OCI-LY7 (cell line): ENCODE data around the gene CACNA2D4. TPM values are rescaled to one million over a fixed set of nuclear protein-coding genes. Genes with fewer than 3 reads are reported as not detected.

Experiments used
- BruUV-seq: library from RNA; stranded (reverse); fragments of 400-500 nt; replicated peaks from 2 replicates; lab custom pipeline; 2021; lab: Mats Ljungman, UMichigan
- CTCF ChIA-PET: fragments of 300-600 bp; sonication (Branson Sonifier 250); formaldehyde crosslinking; loops from one replicate; lab custom pipeline; 2022; ENCODE audit warnings: antibody characterized with exemption; ENCODE audit not compliant: unreplicated experiment; lab: Charles Lee
- POLR2A ChIA-PET: fragments of 300-600 bp; sonication (Branson Sonifier 250); formaldehyde crosslinking; loops from one replicate; lab custom pipeline; 2022; ENCODE audit warnings: antibody characterized with exemption; lab: Charles Lee
- DNase-seq: peaks from one replicate; pipeline ENCODE4 v3.0.0-alpha.2; 2015; ENCODE audit warnings: low spot score
- H2AFZ ChIP-seq: fragments of 200-600 bp; sonication (generic), shearing (Covaris generic); 2 replicates; pipeline ENCODE4 v1.6.1; 2014; ENCODE audit warnings: mild to moderate bottlenecking, antibody characterized with exemption, low read length, moderate library complexity
- H3K27ac ChIP-seq: fragments of 200-600 bp; sonication (generic); 2 replicates; pipeline ENCODE4 v1.5.1; 2014; ENCODE audit warnings: mixed run types, low read depth, mild to moderate bottlenecking, moderate library complexity, low read length, inconsistent platforms; ENCODE audit not compliant: poor library complexity, severe bottlenecking
- H3K36me3 ChIP-seq: fragments of 200-600 bp; sonication (generic); 2 replicates; pipeline ENCODE4 v1.6.1; 2014; ENCODE audit warnings: mild to moderate bottlenecking, antibody characterized with exemption, low read length, moderate library complexity, mixed read lengths; ENCODE audit not compliant: insufficient read depth
- H3K4me1 ChIP-seq: fragments of 200-600 bp; sonication (generic); 2 replicates; pipeline ENCODE4 v1.5.1; 2014; ENCODE audit warnings: mild to moderate bottlenecking, low read length; ENCODE audit not compliant: insufficient read depth, poor library complexity, severe bottlenecking
- H3K4me2 ChIP-seq: fragments of 200-600 bp; sonication (generic); 2 replicates; pipeline ENCODE4 v1.6.1; 2014; ENCODE audit warnings: mild to moderate bottlenecking, low read length
- H3K4me3 ChIP-seq: fragments of 200-600 bp; sonication (generic); 2 replicates; pipeline ENCODE4 v1.5.1; 2014; ENCODE audit warnings: mild to moderate bottlenecking, low read depth, low read length; ENCODE audit not compliant: poor library complexity, severe bottlenecking
- H3K79me2 ChIP-seq: fragments of 200-600 bp; sonication (generic); 2 replicates; pipeline ENCODE4 v1.6.1; 2016; ENCODE audit warnings: low read depth, mild to moderate bottlenecking, low read length, moderate library complexity, mixed read lengths; ENCODE audit not compliant: insufficient read depth
- H3K9me2 ChIP-seq: fragments of 200-600 bp; sonication (generic); 2 replicates; pipeline ENCODE4 v1.6.1; 2016; ENCODE audit warnings: mild to moderate bottlenecking, low read length, mixed read lengths; ENCODE audit not compliant: insufficient read depth
- H3K9me3 ChIP-seq: fragments of 200-600 bp; sonication (generic); 2 replicates; pipeline ENCODE4 v1.6.1; 2014; ENCODE audit warnings: mild to moderate bottlenecking, mixed run types, low read length, mixed read lengths
- H4K20me1 ChIP-seq: fragments of 200-600 bp; sonication (generic); 2 replicates; pipeline ENCODE4 v1.6.1; 2014; ENCODE audit warnings: mild to moderate bottlenecking, antibody characterized with exemption, low read length, moderate library complexity, mixed read lengths; ENCODE audit not compliant: insufficient read depth
- EZH2phosphoT487 ChIP-seq: fragments of 200-600 bp; sonication (generic); IDR thresholded peaks from 2 replicates; pipeline ENCODE4 v1.6.1; 2018; ENCODE audit warnings: low read depth, borderline replicate concordance, mild to moderate bottlenecking, mixed run types, antibody characterized with exemption, low read length, moderate library complexity, mixed read lengths
- intact Hi-C: fragments of 100-400 bp; cut with micrococcal nuclease; formaldehyde crosslinking; loops from one replicate; pipeline ENCODE4 v1.10.0; 2022; ENCODE audit not compliant: unreplicated experiment
- total RNA-seq, 2 experiments: library from RNA; depleted of rRNA in 1 of 2; stranded (reverse); fragments of >200 nt in 1 of 2; shearing (Covaris generic) in 1 of 2; gene quantifications; 2 replicates each; pipeline ENCODE4 v1.2.3, GENCODE V29; 2014 to 2022
- TF ChIP-seq, protein P1 (sequence below): fragments of 200-600 bp; sonication (generic); conservative IDR thresholded peaks from 2 replicates; pipeline ENCODE4 v1.5.1; 2014; ENCODE audit warnings: mild to moderate bottlenecking, antibody characterized with exemption, low read length, moderate library complexity, mixed read lengths

The CACNA2D4 gene
- total RNA-seq, 2 experiments from 2014 or later: 0.13 TPM; not detected in 1

DNA sequence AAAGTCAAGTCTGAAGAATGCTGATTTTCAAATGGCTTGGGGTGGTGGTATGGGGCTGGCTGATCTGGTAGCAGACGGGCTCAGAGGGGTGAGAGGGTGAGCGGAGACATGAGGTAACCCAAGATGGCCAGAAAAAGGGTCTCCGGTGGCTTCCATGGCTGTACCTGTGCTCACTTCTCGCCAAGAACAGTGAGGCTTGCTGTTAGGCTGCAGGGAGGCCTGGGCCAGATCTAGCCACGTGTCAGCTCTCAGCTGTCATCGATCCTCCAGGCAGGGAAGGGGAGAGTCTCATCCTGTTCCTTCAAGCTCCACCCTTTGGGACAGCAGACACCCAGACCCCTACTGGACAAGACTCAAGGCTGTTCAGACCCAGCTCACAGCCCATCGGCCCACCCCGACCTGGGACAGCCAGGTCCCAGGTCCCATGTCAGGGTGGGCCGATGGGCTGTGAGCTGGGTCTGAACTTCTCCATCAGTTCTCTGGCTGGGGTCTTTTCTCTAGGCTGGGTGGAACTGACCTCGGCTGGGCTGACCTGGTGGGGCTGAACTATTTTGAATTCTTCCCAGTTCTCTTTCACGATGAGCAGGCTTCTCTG is 89.0 kb downstream of the CACNA2D4 start:
- no peak for DNase-seq

GRCh38 chr12:1828856-1829255 is 89.6 kb downstream of the CACNA2D4 start:
- no peaks in the 10 kb centered on the region for H3K4me1 ChIP-seq
- no peaks in the 10 kb centered on the region for H4K20me1 ChIP-seq
- no peaks in the 10 kb centered on the region for H3K9me2 ChIP-seq
- H3K9me3 ChIP-seq: no peaks in the 10 kb centered on the region
- H3K36me3 ChIP-seq: no peaks in the 10 kb centered on the region
- no peak overlapping the region for H3K4me3 ChIP-seq
- ChIA-PET POLR2A (no interaction called here), CTCF (interaction anchor here (0.6 kb wide), 1 partner anchor 59 kb away, joined by 3 read pairs; no protein-coding TSS in a partner anchor)
- no peaks in the 10 kb centered on the region for H3K79me2 ChIP-seq
- intact Hi-C loops: no loop called here
- DNase-seq: no peak
- no TSS peak for BruUV-seq
- no peak overlapping the region for H3K4me2 ChIP-seq
- no peak overlapping the region for H3K27ac ChIP-seq
- no peak overlapping the region for H2AFZ ChIP-seq
- TF ChIP-seq EZH2phosphoT487: no peak
- TF ChIP-seq, protein P1, sequence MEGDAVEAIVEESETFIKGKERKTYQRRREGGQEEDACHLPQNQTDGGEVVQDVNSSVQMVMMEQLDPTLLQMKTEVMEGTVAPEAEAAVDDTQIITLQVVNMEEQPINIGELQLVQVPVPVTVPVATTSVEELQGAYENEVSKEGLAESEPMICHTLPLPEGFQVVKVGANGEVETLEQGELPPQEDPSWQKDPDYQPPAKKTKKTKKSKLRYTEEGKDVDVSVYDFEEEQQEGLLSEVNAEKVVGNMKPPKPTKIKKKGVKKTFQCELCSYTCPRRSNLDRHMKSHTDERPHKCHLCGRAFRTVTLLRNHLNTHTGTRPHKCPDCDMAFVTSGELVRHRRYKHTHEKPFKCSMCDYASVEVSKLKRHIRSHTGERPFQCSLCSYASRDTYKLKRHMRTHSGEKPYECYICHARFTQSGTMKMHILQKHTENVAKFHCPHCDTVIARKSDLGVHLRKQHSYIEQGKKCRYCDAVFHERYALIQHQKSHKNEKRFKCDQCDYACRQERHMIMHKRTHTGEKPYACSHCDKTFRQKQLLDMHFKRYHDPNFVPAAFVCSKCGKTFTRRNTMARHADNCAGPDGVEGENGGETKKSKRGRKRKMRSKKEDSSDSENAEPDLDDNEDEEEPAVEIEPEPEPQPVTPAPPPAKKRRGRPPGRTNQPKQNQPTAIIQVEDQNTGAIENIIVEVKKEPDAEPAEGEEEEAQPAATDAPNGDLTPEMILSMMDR: no peak

More for the DNA sequence above, 89.0 kb downstream of the CACNA2D4 start:
- BruUV-seq: no TSS peak
- intact Hi-C loops: no loop called here
- H3K4me2 ChIP-seq: no peak overlapping the region
- TF ChIP-seq, protein P1: no peak
- TF ChIP-seq EZH2phosphoT487: no peak
- H3K4me3 ChIP-seq: no peak overlapping the region
- H3K4me1 ChIP-seq: no peaks in the 10 kb centered on the region
- CTCF ChIA-PET: interaction anchor here (0.6 kb wide), 1 partner anchor 58 kb away, joined by 3 read pairs; no protein-coding TSS in a partner anchor
- POLR2A ChIA-PET: no interaction called here
- H3K9me2 ChIP-seq: no peaks in the 10 kb centered on the region
- H4K20me1 ChIP-seq: no peaks in the 10 kb centered on the region
- no peaks in the 10 kb centered on the region for H3K9me3 ChIP-seq
- no peaks in the 10 kb centered on the region for H3K79me2 ChIP-seq
- H2AFZ ChIP-seq: no peak overlapping the region
- H3K36me3 ChIP-seq: no peaks in the 10 kb centered on the region
- H3K27ac ChIP-seq: no peak overlapping the region
